Activated CD4-positive, CD25-positive, alpha-beta regulatory T cell treated with anti-CD3 and anti-CD28 coated beads, Interleukin-2, amount 50 U/mL, for 24 hours (primary cell): Measurements from ENCODE around the gene ARMS2.

Experiments used
- ATAC-seq, 2 donors: fragments of 150-1000 bp; cut with Tn5 transposase; one replicate each; pipeline ENCODE4 v1.10.0; 2021; ENCODE audit warnings: mild to moderate bottlenecking in 1 of 2, moderate library complexity in 1 of 2

The ARMS2 gene

GRCh38 chr10:122495406-122496340, 41.2 kb downstream of the ARMS2 start:
- ATAC-seq, result no peak

GRCh38 chr10:122497241-122497640, 42.8 kb downstream of the ARMS2 start:
- ATAC-seq, result no peak

GRCh38 chr10:122498521-122498920, 44.1 kb downstream of the ARMS2 start:
- no peak for ATAC-seq

- ATAC-seq, result no peak
Measured at GRCh38 chr10:122499012-122499411, 44.6 kb downstream of the ARMS2 start.

GRCh38 chr10:122499491-122499941, 45.1 kb downstream of the ARMS2 start:
- ATAC-seq, result no peak

- ATAC-seq, result no peak
Measured at GRCh38 chr10:122500194-122500593, 45.7 kb downstream of the ARMS2 start.

GRCh38 chr10:122500726-122501125, 46.3 kb downstream of the ARMS2 start:
- ATAC-seq, result no peak

- ATAC-seq, result no peak
Measured at GRCh38 chr10:122503012-122503411, 48.6 kb downstream of the ARMS2 start.

GRCh38 chr10:122503886-122504609, 49.6 kb downstream of the ARMS2 start:
- no peak for ATAC-seq

GRCh38 chr10:122504610-122504950, 50.1 kb downstream of the ARMS2 start:
- no peak for ATAC-seq

GRCh38 chr10:122505011-122505410, 50.6 kb downstream of the ARMS2 start:
- no peak for ATAC-seq

- ATAC-seq, result no peak
Measured at GRCh38 chr10:122505885-122506645, 51.6 kb downstream of the ARMS2 start.
